Chondrocyte (in vitro differentiated cells): Measurements from ENCODE around the gene TSPAN33. TPM values are rescaled to one million over a fixed set of nuclear protein-coding genes. Genes with fewer than 3 reads are reported as not detected.

Experiments used
- DNase-seq: peaks from one replicate; pipeline ENCODE4 v3.0.0; 2021; ENCODE audit warnings: mixed read lengths, low spot score
- H3K27ac Mint-ChIP-seq: one replicate; pipeline ENCODE4 v1.8.0; 2021; ENCODE audit warnings: mild to moderate bottlenecking, moderate library complexity, mixed read lengths; ENCODE audit not compliant: unreplicated experiment
- H3K27me3 Mint-ChIP-seq: 2 replicates; pipeline ENCODE4 v1.8.0; 2021; ENCODE audit warnings: low read depth, mixed read lengths
- H3K36me3 Mint-ChIP-seq: 2 replicates; pipeline ENCODE4 v1.8.0; 2021; ENCODE audit warnings: low read depth, mixed read lengths
- H3K4me1 Mint-ChIP-seq: 2 replicates; pipeline ENCODE4 v1.8.0; 2021; ENCODE audit warnings: low read depth, mild to moderate bottlenecking, mixed read lengths
- H3K4me3 Mint-ChIP-seq: one replicate; pipeline ENCODE4 v1.8.0; 2021; ENCODE audit warnings: mild to moderate bottlenecking, moderate library complexity, mixed read lengths; ENCODE audit not compliant: unreplicated experiment
- H3K9me3 Mint-ChIP-seq: 2 replicates; pipeline ENCODE4 v1.8.0; 2021; ENCODE audit warnings: low read depth, mixed read lengths
- CTCF ChIP-seq: fragments of 200-600 bp; sonication (generic); IDR thresholded peaks from 2 replicates; pipeline ENCODE4 v1.5.0; 2021; ENCODE audit warnings: antibody characterized with exemption, mild to moderate bottlenecking, moderate library complexity
- total RNA-seq: library from RNA; stranded (reverse); gene quantifications from 3 replicates; pipeline ENCODE4 v1.2.1, GENCODE V29; 2021

Gene TSPAN33
- total RNA-seq, 1 donor from 2014 or later, result 4.2 TPM

GRCh38 chr7:129103561-129104324, 40.8 kb upstream of the TSPAN33 start:
- H3K27me3 Mint-ChIP-seq, result peaks cover 3% of the 10 kb centered on the region
- peaks cover 15% of the 10 kb centered on the region for H3K4me1 Mint-ChIP-seq
- no peaks in the 10 kb centered on the region for H3K9me3 Mint-ChIP-seq
- no peak overlapping the region for H3K4me3 Mint-ChIP-seq
- no peaks in the 10 kb centered on the region for H3K36me3 Mint-ChIP-seq
- no peak for TF ChIP-seq CTCF
- no peak for DNase-seq
- no peak overlapping the region for H3K27ac Mint-ChIP-seq

DNA sequence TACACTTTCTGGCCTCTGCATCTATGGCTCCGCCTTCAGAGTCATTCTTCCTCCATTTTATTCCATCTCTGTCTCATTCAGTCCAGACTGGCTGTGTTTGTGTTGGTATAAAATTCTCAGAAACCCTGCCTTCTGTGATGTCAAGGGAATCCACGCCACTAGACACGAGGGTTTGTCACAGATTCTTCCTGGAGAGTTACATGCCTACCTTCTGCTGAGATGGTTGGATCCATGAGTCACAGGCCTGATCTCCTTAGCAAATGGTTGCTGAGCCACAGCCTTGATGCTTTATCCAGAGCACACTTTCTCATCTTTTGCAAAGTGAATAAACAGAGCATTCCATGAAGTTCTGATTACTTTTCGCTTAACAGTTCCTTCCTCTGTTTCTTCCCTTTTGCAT, 35.9 kb upstream of the TSPAN33 start:
- Mint-ChIP-seq H3K27ac (no peak overlapping the region), H3K4me1 (peaks cover 6% of the 10 kb centered on the region), H3K9me3 (no peaks in the 10 kb centered on the region), H3K27me3 (peaks cover 2% of the 10 kb centered on the region), H3K4me3 (no peak overlapping the region), H3K36me3 (no peaks in the 10 kb centered on the region)
- no peak for DNase-seq
- TF ChIP-seq CTCF, result no peak

- no peak for TF ChIP-seq CTCF
- Mint-ChIP-seq H3K27ac (no peak overlapping the region), H3K9me3 (no peaks in the 10 kb centered on the region), H3K4me3 (no peak overlapping the region), H3K27me3 (peaks cover 2% of the 10 kb centered on the region), H3K4me1 (peaks cover 6% of the 10 kb centered on the region), H3K36me3 (no peaks in the 10 kb centered on the region)
- DNase-seq, result no peak
Observed at GRCh38 chr7:129110258-129110981, 34.1 kb upstream of the TSPAN33 start.

DNA sequence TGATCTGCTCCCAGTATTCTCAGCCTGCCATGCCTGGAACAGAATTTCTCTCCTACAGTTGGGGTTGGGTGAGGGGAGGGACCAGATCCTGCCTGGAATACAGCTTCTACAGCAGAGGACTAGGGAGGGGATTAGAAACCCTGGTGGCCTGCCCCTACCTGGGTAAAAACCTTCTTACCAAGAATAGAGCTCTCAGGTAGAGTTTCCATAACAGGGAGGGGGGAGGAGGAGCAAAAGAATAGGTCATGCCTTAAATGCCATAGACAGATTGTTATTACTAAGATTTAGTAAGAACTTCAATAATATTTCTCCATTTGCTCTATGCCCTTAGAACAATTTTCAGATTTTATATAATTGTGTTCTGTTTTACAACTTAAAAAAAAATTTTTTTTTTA, 33.5 kb upstream of the TSPAN33 start:
- Mint-ChIP-seq H3K4me3 (no peak overlapping the region), H3K27ac (no peak overlapping the region), H3K36me3 (no peaks in the 10 kb centered on the region), H3K4me1 (peaks cover 6% of the 10 kb centered on the region), H3K9me3 (no peaks in the 10 kb centered on the region), H3K27me3 (no peaks in the 10 kb centered on the region)
- DNase-seq, result no peak
- no peak for TF ChIP-seq CTCF

- H3K4me3 Mint-ChIP-seq, result no peak overlapping the region
- H3K36me3 Mint-ChIP-seq, result peaks cover 2% of the 10 kb centered on the region
- H3K9me3 Mint-ChIP-seq, result peaks cover 4% of the 10 kb centered on the region
- no peak for DNase-seq
- H3K4me1 Mint-ChIP-seq, result no peaks in the 10 kb centered on the region
- no peak overlapping the region for H3K27ac Mint-ChIP-seq
- H3K27me3 Mint-ChIP-seq, result peaks cover 11% of the 10 kb centered on the region
- TF ChIP-seq CTCF, result no peak
Observed at GRCh38 chr7:129115676-129116075, 28.8 kb upstream of the TSPAN33 start.
